ENCODE measurements around the gene NFIA. TPM values are rescaled to one million over a fixed set of nuclear protein-coding genes. Genes with fewer than 3 reads are reported as not detected.

The NFIA gene
- total and polyA plus RNA-seq, 10 of the 15 experiments (the other 5 are each of a cell fraction or from before 2014, with no cell fraction given), result 0.10 to 0.16 TPM; not detected in 8

DNA sequence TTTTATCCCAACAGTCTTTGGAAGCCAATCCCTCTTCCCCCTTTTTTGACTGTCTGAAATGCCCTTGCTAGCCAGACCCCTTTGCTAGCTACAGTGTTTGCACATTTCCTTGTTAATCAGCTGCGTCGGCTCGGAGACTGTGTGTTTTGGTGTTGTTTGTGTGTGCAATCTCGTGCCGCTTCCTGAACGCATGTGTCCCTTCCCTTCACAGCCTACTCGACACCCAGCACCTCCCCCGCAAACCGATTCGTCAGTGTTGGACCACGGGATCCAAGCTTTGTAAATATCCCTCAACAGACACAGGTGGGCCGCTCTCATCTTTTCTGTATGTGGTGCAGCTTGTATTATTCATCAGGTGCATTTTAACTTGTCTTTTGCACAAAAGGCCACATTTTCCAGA, 343.9 kb downstream of the NFIA start:
- CTCF ChIA-PET, result no interaction called here

More for the DNA sequence above, 343.9 kb downstream of the NFIA start:
- FAIRE-seq (no peak), ATAC-seq (no peak), DNase-seq (ENCODE audit: low read depth, low spot score) (no peak)
- Histone ChIP-seq H2AFZ (ENCODE audit: control insufficient read depth, low read depth, low read length) (no peak overlapping the region), H3K27ac (ENCODE audit: control insufficient read depth, insufficient read depth) (no peak overlapping the region), H4K20me1 (ENCODE audit: control insufficient read depth, insufficient read depth) (no peaks in the 10 kb centered on the region), H3K9me3 (replicated peaks; ENCODE audit: control insufficient read depth, insufficient read depth, low read length) (no peaks in the 10 kb centered on the region), H3K9ac (ENCODE audit: control insufficient read depth, insufficient read depth, low read length) (no peak overlapping the region), H3K4me3 (no peak overlapping the region), H3K36me3 (ENCODE audit: control insufficient read depth in 2 of 2, insufficient read depth in 2 of 2, low read length in 1 of 2) (no peaks in the 10 kb centered on the region), H3K27me3 (replicated peaks in 1 of 2; ENCODE audit: control insufficient read depth in 2 of 2, insufficient read depth in 2 of 2, low read length in 1 of 2) (peaks cover 0 to 2% of the 10 kb centered on the region in 2 experiments; a peak in 1 of 4 replicates), H3K4me2 (ENCODE audit: control insufficient read depth, insufficient read depth) (no peak overlapping the region), H3K79me2 (ENCODE audit: control insufficient read depth, insufficient read depth, low read length) (no peaks in the 10 kb centered on the region), H3K4me1 (ENCODE audit: control insufficient read depth, insufficient read depth, low read length) (no peaks in the 10 kb centered on the region)
- in situ Hi-C loops (cut with MboI), result no loop called here
- ChIA-PET SMC1A (ENCODE audit: uncharacterized antibody, unreplicated experiment) (interaction anchor here (2.9 kb wide), 1 partner anchor 11 kb away, joined by 8 read pairs; no protein-coding TSS in a partner anchor), POLR2A (no interaction called here), RAD21 (ENCODE audit: unreplicated experiment) (no interaction called here)
- BruUV-seq (replicated peaks), result no TSS peak
- TF ChIP-seq TCF12 (IDR thresholded peaks at IDR 0.05; ENCODE audit: low read depth, low read length) (no peak), SREBF2 (IDR thresholded peaks at IDR 0.05; ENCODE audit: low read length) (no peak), PAX5 (IDR thresholded peaks at IDR 0.05; ENCODE audit: borderline replicate concordance, low read depth, low read length) (no peak), FOXM1 (IDR thresholded peaks at IDR 0.05; ENCODE audit: low read depth, low read length) (no peak), ZZZ3 (IDR thresholded peaks at IDR 0.05; ENCODE audit: control insufficient read depth, insufficient read length, low read depth) (no peak), IRF4 (IDR thresholded peaks at IDR 0.05; ENCODE audit: low read depth, low read length) (no peak), YY1 (IDR thresholded peaks at IDR 0.05; ENCODE audit: low read depth, low read length) (no peak), RB1 (IDR thresholded peaks at IDR 0.05; ENCODE audit: borderline replicate concordance) (no peak)
- TF ChIP-seq, protein P1, sequence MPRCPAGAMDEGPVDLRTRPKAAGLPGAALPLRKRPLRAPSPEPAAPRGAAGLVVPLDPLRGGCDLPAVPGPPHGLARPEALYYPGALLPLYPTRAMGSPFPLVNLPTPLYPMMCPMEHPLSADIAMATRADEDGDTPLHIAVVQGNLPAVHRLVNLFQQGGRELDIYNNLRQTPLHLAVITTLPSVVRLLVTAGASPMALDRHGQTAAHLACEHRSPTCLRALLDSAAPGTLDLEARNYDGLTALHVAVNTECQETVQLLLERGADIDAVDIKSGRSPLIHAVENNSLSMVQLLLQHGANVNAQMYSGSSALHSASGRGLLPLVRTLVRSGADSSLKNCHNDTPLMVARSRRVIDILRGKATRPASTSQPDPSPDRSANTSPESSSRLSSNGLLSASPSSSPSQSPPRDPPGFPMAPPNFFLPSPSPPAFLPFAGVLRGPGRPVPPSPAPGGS (IDR thresholded peaks at IDR 0.05; ENCODE audit: borderline replicate concordance, insufficient read depth, low read depth, low read length, poor library complexity, severe bottlenecking), result no peak
- TF ChIP-seq, protein P2, sequence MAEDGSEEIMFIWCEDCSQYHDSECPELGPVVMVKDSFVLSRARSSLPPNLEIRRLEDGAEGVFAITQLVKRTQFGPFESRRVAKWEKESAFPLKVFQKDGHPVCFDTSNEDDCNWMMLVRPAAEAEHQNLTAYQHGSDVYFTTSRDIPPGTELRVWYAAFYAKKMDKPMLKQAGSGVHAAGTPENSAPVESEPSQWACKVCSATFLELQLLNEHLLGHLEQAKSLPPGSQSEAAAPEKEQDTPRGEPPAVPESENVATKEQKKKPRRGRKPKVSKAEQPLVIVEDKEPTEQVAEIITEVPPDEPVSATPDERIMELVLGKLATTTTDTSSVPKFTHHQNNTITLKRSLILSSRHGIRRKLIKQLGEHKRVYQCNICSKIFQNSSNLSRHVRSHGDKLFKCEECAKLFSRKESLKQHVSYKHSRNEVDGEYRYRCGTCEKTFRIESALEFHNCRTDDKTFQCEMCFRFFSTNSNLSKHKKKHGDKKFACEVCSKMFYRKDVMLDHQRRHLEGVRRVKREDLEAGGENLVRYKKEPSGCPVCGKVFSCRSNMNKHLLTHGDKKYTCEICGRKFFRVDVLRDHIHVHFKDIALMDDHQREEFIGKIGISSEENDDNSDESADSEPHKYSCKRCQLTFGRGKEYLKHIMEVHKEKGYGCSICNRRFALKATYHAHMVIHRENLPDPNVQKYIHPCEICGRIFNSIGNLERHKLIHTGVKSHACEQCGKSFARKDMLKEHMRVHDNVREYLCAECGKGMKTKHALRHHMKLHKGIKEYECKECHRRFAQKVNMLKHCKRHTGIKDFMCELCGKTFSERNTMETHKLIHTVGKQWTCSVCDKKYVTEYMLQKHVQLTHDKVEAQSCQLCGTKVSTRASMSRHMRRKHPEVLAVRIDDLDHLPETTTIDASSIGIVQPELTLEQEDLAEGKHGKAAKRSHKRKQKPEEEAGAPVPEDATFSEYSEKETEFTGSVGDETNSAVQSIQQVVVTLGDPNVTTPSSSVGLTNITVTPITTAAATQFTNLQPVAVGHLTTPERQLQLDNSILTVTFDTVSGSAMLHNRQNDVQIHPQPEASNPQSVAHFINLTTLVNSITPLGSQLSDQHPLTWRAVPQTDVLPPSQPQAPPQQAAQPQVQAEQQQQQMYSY (CRISPR knock-in tag; IDR thresholded peaks at IDR 0.05), result no peak
- WGBS (ENCODE audit: insufficient coverage, insufficient replicate concordance, low lambda C conversion rate, missing lambda C conversion rate), result 49% methylated on average over 12 of the region's 12 CpGs
- intact Hi-C loops (cut with micrococcal nuclease; ENCODE audit: unreplicated experiment), result no loop called here

All from GM12878 (cell line).